SH-SY5Y (cell line): Measurements from ENCODE around the gene CHRND.

Experiments
- GATA2 ChIP-seq: IDR thresholded peaks from 2 replicates; pipeline ENCODE4 v1.6.1; 2011; ENCODE audit warnings: mild to moderate bottlenecking, low read depth, low read length
- GATA3 ChIP-seq: IDR thresholded peaks from 2 replicates; pipeline ENCODE4 v1.6.1; 2011; ENCODE audit warnings: low read depth, mild to moderate bottlenecking, low read length, moderate library complexity

The CHRND gene

GRCh38 chr2:232573771-232574435 is 47.9 kb downstream of the CHRND start:
- TF ChIP-seq GATA3 = no peak
- no peak for TF ChIP-seq GATA2

GRCh38 chr2:232574674-232575403 is 48.9 kb downstream of the CHRND start:
- TF ChIP-seq GATA3 = no peak
- TF ChIP-seq GATA2 = no peak

GRCh38 chr2:232575404-232575746 is 49.4 kb downstream of the CHRND start:
- TF ChIP-seq GATA2 (no peak), GATA3 (no peak)

GRCh38 chr2:232576995-232577394 is 51.0 kb downstream of the CHRND start:
- TF ChIP-seq GATA2 (no peak), GATA3 (no peak)

DNA sequence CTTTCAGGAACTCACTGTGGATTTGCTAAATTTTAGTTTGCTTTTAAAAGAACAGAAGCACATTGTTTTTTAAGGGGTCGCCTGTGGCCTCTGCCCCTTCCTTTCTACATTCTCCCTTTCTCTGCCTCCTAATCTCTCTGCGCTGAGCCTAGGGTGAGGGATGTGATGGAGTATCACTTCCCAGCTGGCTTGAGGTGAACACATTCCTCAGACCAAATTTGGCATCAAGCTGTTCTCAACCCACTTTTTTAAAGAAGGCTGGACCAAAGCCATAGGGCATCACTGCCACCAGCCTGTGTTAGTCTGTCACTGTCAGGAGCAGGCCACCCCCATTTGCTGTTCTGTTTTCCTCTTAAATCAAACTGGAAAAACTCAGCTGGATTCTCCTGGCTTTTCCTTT is 51.9 kb downstream of the CHRND start:
- TF ChIP-seq GATA3 (no peak), GATA2 (no peak)

GRCh38 chr2:232578626-232579025 is 52.7 kb downstream of the CHRND start:
- TF ChIP-seq GATA2 = no peak
- no peak for TF ChIP-seq GATA3

DNA sequence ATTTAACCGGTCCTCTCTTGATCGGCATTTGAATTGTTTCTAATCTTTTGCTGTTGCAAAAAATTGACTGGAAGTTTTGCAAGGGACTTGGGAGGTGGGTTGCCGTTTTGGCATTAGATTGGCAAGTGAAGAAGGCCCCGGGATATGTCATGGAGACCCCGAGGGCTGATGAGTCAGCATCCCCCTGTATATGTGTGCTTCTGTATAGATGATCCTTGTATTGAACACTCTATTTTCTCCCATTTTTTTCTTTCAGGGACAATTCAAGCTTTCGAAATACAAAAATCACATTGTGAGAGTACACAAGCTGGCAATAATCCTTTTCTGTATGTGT is 54.7 kb downstream of the CHRND start:
- no peak for TF ChIP-seq GATA3
- TF ChIP-seq GATA2 = no peak

DNA sequence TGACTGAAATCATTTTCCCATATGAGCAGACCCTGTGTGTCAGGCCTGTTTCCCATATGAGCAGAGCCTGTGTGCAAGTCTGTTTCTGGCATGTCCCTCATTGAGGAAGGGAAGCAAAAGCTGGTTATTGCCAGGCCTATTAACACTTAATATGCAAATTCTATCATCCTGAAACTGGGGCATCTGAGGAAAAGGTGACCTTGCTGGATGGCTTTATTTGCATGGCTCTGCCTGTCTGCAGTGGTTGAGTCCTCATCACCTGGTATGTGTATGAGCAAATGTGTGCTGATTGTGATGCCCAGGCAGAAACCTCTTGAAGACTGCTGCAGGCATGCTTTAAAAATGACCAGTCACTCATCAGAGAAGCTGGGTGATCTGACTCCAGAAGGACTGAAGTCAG is 55.8 kb downstream of the CHRND start:
- no peak for TF ChIP-seq GATA2
- TF ChIP-seq GATA3 = no peak

GRCh38 chr2:232584238-232584637 is 58.3 kb downstream of the CHRND start:
- TF ChIP-seq GATA3 (no peak), GATA2 (no peak)
